ENCODE measurements around the gene ZNF726.
A peak's percentile ranks its signal among the peaks of the same experiment; 100 is the strongest.
"Not testable (repeated sequence)": the region's sequence is repeated elsewhere in the genome, so short reads cannot be mapped to it uniquely, and the experiment has no call there.

Gene ZNF726

DNA sequence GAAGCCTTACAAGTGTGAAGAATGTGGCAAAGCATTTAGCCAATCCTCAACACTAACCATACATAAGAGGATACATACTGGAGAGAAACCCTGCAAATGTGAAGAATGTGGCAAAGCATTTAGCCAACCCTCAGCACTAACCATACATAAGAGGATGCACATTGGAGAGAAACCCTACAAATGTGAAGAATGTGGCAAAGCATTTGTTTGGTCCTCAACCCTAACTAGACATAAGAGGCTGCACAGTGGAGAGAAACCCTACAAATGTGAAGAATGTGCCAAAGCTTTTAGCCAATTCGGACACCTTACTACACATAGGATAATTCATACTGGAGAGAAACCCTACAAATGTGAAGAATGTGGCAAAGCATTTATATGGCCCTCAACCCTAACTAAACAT is 18.2 kb downstream of the ZNF726 start:
- DNase-seq (ENCODE audit: low read depth, low spot score), result no peak
- H3K27ac ChIP-seq, result no peak overlapping the region

DNA sequence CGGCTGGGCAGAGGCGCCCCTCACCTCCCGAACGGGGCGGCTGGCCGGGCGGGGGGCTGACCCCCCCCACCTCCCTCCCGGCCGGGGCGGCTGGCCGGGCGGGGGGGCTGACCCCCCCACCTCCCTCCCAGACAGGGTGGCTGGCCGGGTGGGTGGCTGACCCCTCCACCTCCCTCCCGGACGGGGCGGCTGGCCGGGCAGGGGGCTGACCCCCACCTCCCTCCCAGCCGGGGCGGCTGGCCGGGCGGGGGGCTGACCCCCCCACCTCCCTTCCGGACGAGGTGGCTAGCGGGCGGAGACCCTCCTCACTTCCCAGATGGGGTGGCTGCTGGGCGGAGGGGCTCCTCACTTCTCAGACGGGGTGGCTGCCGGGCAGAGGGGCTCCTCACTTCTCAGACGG is 22.3 kb downstream of the ZNF726 start:
- H3K27ac ChIP-seq; DNase-seq (ENCODE audit: low read depth, low spot score): not testable (repeated sequence)

DNA sequence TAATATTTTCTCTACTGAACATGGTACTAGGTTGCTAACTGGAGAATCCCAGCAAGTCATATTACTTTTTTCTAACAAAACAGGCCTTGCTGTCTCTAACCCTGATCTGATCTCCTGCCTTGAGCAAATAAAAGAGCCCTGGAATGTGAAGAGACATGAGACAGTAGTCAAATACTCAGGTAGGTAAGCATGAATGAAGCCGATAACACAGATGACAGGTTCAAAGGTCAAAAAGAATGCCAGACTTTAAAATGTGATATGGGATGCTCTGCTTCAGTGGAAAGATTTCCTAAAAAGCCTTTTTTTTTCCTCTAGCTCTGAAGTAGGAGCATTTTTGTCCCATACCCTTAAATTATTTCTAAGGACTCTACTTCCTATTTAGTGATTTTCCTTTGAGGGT is 28.7 kb downstream of the ZNF726 start:
- DNase-seq (ENCODE audit: low read depth, low spot score), result no peak
- no peak overlapping the region for H3K27ac ChIP-seq

DNA sequence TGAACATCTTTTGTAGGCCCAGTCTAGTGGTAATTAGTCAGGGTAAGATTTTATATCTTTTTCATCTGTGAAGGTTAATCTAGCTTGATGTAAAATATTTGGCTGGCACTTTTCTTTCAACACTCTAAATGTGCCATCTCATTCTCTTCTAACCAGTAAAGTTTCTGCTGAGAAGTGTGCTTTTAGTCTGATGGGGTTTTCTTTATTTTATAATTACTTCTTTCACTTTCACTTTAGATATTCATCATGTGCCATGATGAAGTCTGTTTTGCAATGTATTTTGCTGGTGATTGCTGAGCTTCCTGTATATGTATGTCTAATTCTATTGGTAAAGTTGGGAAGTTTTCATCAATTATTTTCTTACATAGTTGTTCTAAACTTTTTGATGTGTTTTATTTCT is 31.9 kb downstream of the ZNF726 start:
- no peak for DNase-seq (ENCODE audit: low read depth, low spot score)
- H3K27ac ChIP-seq, result no peak overlapping the region

DNA sequence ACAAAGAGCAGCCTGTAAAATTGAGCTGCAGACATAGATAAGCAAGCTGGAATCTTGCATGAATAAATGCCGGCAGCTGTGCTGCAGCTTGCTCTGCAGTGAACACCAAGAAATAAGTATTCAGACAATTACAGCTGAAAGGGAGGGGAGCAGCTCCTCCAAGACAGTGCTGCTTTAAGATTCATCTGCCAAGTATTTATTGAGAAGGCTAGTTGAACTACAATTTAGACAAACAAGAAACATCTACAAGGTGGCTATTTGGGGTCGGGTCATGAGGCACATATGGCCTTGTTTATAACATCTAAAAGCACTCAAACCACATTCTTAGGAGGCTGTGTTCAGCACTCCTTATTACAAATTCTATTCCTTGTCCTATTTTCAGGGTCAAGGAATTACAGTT is 34.9 kb downstream of the ZNF726 start:
- no peak for DNase-seq (ENCODE audit: low read depth, low spot score)
- no peak overlapping the region for H3K27ac ChIP-seq

DNA sequence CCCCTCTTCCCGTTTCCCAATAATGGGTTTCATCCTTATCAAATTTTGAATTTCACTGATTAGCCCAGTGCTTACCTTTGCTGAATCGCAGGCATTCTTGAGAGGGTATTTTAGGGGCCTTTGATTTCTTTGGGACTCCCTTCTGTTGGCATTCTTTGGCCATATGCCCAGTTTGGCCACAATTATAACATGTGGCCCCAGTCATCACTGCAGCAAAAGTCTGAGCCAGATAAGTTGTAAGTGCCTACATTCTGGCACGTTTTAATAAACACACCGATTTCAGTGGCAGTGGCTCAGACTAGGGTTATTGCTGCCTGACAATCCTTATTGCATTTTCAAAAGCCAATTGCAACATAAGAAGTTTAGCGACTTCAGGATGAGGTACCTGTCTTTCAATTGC is 41.4 kb downstream of the ZNF726 start:
- DNase-seq (ENCODE audit: low read depth, low spot score), result no peak
- no peak overlapping the region for H3K27ac ChIP-seq

DNA sequence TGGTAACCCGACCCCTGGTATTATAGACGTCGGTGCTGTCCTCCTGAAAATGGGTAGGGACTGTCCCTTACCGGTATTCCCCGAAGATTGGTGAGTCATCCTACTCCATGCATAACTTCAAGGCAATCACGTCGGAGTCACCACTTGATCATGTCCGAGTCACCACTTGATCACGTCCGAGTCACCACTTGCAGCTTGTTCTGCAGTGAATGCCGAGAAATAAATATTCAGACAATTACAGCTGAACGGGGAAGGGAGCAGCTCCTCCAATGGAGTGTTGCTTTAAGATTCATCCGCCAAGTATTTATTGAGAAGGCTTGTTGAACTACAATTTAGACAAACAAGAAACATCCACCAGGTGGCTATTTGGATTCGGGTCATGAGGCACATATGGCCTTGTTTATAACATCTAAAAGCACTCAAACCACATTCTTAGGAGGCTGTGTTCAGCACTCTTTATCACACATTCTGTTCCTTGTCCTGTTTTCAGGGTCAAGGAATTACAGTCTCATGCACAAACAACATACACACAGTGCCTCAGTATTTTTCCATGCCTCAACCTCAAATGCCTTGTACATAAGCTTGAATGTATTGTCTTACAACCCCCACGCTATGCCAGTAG is 43.1 kb downstream of the ZNF726 start:
- DNase-seq (ENCODE audit: low read depth, low spot score), result peak; percentile 79
- peak overlapping the region; percentile 39 for H3K27ac ChIP-seq

DNA sequence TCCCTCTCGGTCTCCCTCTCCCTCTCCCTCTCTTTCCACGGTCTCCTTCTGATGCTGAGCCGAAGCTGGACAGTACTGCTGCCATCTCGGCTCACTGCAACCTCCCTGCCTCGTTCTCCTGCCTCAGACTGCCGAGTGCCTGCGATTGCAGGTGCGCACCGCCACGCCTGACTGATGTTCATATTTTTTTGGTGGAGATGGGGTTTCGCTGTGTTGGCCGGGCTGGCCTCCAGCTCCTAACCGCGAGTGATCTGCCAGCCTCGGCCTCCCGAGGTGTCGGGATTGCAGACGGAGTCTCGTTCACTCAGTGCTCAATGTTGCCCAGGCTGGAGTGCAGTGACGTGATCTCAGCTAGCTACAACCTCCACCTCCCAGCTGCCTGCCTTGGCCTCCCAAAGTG is 48.7 kb downstream of the ZNF726 start:
- H3K27ac ChIP-seq; DNase-seq (ENCODE audit: low read depth, low spot score): not testable (repeated sequence)

DNA sequence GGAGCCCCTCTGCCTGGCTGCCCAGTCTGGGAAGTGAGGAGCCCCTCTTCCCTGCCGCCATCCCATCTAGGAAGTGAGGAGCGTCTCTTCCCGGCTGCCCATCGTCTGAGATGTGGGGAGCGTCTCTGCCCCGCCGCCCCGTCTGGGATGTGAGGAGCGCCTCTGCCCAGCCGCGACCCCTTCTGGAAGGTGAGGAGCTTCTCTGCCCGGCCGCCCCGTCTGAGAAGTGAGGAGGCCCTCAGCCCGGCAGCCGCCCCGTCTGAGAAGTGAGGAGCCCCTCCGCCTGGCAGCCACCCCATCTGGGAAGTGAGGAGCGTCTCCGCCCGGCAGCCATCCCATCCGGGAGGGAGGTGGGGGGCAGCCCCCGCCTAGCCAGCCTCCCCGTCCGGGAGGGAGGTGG is 49.2 kb downstream of the ZNF726 start:
- H3K27ac ChIP-seq; DNase-seq (ENCODE audit: low read depth, low spot score): not testable (repeated sequence)

DNA sequence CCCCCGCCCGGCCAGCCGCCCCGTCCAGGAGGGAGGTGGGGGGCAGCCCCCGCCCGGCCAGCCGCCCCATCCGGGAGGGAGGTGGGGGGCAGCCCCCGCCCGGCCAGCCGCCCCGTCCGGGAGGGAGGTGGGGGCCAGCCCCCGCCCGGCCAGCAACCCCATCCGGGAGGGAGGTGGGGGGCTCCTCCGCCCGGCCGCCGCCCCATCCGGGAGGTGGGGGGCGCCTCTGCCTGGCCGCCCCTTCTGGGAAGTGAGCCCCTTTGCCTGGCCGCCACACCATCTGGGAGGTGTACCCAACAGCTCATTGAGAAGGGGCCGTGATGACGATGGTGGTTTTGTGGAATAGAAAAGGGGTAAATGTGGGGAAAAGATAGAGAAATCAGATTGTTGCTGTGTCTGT is 49.6 kb downstream of the ZNF726 start:
- not testable (repeated sequence) for DNase-seq (ENCODE audit: low read depth, low spot score); H3K27ac ChIP-seq

DNA sequence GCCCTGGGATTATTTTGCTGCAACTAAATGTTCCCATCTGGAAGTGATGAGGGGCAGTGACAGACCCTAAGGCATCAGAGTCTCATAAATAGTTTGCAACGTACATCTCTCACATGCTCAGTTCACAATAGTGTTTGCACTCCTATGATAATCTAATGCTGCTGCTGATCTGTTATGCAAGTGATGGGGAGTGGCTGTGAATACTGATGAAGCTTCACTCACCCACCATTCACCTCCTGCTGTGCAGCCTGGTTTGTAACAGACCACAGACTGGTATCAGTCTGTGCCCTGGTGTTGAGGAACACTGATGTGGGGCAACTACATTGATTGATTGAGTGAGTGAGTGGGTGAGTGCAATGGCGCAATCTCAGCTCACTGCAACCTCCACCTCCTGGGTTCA is 54.9 kb downstream of the ZNF726 start:
- no peak overlapping the region for H3K27ac ChIP-seq
- DNase-seq (ENCODE audit: low read depth, low spot score), result no peak

DNA sequence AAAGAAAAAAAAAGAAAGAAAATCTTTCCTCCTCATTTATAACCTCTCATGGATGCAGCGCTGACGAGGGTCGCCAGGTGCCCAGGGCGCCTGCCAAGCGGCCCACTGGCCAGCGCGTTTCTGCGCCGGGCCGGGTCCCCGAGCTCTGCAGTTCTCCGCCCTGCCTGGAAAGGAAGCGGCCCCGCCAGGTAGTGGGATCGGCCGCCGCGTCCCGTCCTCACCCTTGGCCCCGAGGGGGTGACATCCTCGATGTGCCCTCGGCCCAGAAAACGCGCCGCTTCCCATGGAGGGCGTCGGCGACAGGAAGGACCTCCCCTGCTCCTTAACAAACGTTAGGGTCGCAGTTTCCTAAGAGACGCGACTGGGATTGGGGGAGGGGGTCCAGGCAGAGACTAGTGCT is 56.9 kb downstream of the ZNF726 start:
- DNase-seq (ENCODE audit: low read depth, low spot score), result no peak
- no peak overlapping the region for H3K27ac ChIP-seq

DNA sequence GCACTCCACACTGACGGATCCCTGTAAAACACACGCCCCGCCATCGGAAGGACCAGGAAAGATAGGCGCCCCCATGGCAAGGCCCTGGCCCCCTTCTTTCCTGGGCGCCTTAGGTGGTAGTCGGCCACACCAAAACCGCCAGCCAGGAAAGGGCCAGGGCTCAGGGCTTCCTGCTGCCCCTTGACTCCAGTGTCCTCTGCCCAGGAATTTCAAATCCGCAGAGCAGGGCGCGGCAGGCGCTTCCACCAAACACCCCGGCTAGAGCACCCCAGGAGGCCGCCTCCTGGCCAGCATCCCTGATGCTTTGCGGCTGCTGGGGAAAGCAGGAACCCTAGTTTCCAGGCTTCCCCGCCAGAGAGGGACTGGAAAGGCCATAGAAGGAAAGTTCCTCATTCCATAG is 57.5 kb downstream of the ZNF726 start:
- DNase-seq (ENCODE audit: low read depth, low spot score), result no peak
- H3K27ac ChIP-seq, result no peak overlapping the region

DNA sequence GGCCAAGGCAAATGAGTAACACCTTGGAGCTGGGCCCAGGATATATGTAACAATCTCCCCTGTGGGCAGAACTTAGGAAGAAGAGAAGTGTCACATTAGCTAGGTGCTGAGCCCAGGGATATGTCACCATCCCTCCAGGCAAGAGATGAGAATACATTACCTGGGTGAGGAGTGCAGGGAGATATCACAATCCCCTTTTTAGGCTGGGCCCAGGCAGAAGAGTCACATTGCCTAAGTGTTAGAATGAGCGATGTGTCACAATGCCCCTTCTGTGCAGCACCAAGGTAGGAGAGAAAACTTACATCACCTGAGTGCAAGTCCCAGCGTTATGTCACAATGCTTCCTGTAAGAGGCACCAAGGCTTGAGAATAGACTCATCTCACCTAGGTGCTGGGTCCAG is 60.3 kb downstream of the ZNF726 start:
- H3K27ac ChIP-seq, result no peak overlapping the region
- DNase-seq (ENCODE audit: low read depth, low spot score), result no peak

DNA sequence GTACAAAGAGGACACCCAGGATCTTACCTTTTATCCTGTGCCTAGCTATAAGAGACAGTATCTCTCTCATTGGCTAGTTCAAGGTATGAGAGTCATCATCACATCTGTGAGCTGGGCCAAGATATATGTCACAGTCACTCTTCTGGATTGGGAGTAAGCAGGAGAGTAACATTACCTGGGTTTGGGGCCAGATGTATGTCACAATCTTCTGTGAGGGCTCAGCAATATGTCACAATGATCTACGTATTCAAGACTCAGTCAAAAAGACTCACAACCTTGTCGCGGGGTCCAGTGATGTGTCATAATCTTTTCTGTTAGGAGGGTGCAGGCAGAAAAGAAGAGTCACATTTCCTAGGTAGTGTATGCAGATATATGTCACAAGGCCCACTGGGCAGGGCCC is 61.9 kb downstream of the ZNF726 start:
- not testable (repeated sequence) for DNase-seq (ENCODE audit: low read depth, low spot score); H3K27ac ChIP-seq

DNA sequence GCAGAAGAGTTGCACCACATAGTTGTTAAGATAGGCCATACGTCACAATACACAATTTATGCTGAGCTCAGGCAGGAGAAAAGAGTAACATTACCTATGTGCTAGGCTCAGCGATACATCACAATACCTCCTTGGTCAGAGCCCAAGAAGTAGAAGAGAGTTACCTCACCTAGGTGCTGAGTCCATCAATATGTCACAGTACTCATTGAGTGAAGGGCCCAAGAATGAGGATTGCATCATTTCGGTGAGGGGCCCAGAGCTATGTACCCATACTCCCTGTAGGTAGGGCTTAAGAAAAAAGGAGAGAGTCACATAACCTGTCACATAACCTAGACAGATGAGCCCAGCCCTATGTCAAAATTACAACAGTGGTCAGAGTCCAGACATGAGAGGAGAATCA is 62.6 kb downstream of the ZNF726 start:
- DNase-seq (ENCODE audit: low read depth, low spot score); H3K27ac ChIP-seq: not testable (repeated sequence)

DNA sequence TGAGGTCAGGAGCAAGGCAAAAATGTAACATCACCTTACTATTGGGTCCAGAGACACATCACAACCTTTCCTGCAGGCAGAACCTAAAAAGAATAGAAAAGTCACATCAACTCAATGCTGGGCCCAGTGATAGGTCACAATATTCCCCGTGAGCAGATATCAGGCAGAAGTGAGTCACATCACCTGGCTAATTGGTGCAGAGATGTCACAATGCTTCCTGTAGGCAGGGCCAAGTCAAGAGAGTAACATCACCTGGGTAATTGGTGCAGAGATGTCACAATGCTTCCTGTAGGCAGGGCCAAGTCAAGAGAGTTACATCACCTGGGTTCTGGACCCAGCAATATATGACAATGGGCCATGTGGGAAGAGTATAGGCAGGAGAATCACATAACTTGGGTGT is 63.4 kb downstream of the ZNF726 start:
- no peak overlapping the region for H3K27ac ChIP-seq
- DNase-seq (ENCODE audit: low read depth, low spot score), result no peak

DNA sequence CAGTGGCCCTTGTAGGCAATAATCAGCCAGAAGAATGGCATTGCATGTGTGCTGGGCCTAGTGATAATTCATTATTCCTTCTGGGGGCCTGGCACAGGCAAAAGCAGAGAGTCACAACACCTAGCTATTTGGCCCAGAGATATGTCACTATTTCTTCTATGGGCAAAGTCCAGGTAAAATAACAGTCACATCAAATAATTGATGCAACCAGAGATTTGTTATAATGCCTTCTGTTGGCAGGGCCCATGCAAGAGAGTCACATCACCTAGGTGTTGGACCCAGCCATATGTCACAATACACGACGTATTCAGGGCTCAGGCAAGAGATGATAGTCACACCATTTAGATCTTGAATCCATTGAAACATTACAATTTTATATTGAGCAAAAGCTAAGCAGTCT is 66.1 kb downstream of the ZNF726 start:
- DNase-seq (ENCODE audit: low read depth, low spot score), result no peak
- H3K27ac ChIP-seq, result no peak overlapping the region

DNA sequence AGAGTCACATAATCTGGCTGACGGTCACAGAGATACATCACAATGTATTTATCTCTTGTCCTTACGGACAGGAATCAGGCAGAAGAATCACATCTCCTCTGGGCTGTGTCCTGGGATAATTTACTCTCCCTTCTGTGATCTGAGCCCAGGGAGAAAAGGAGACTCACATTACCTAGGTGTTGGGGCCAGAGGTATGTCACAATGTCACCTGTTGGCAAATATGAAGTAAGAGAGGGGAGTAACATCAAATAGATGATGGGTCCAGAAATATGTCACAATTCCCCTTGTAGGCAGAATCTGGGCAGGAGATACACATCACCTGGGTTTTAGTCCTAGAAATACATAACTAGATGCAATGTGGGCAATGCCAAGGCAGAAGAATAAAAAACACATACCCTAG is 67.2 kb downstream of the ZNF726 start:
- no peak overlapping the region for H3K27ac ChIP-seq
- DNase-seq (ENCODE audit: low read depth, low spot score), result no peak

DNA sequence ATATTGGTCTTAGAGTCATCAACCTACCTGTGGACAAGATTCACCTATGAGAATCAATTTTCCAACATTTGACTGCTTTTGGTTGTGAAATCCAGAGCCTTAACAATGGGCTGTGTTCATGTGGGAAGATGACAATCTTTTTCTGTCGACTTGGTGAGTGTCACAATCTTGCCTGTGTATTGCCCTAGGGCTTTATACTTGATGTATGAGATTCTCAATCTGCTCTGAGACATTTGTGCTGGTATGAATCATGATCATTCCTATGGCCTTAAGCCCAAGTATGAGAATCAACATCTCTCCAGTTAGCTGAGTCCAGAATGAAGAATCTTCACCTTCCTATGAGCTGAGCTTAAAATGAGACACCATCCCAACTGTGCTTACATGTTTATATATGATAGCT is 68.7 kb downstream of the ZNF726 start:
- peak; percentile 52 for DNase-seq (ENCODE audit: low read depth, low spot score)
- H3K27ac ChIP-seq, result peak overlapping the region; percentile 32
